Heart right ventricle (tissue), 16 donors: Measurements from ENCODE around the gene ANKRD28. TPM values are rescaled to one million over a fixed set of nuclear protein-coding genes. Genes with fewer than 3 reads are reported as not detected.
"Not testable (repeated sequence)": the region's sequence is repeated elsewhere in the genome, so short reads cannot be mapped to it uniquely, and the experiment has no call there.

Source experiments
- ATAC-seq, 8 donors: fragments of 200-7000 bp; cut with Tn5 transposase; one replicate each; pipeline ENCODE4 v1.9.1; 2020; ENCODE audit warnings: mild to moderate bottlenecking in 8 of 8, moderate library complexity in 8 of 8, moderate number of reproducible peaks in 1 of 8
- DNase-seq, 2 donors: peaks; one replicate each; pipeline ENCODE4 v3.0.0-alpha.2; 2020
- H3K27ac ChIP-seq, 10 donors: fragments of 200-600 bp; sonication (generic) in 2 of 10; one replicate each; pipeline versions ENCODE4 v1.5.0 to v1.8.0; 2020 to 2022; ENCODE audit warnings: mild to moderate bottlenecking in 3 of 10
- H3K27me3 ChIP-seq, 7 donors: fragments of 200-600 bp; one replicate each; pipeline ENCODE4 v1.8.0; 2021 to 2022; ENCODE audit warnings: mild to moderate bottlenecking in 2 of 7
- H3K36me3 ChIP-seq, 9 donors: fragments of 200-600 bp; sonication (generic) in 1 of 9; one replicate each; pipeline versions ENCODE4 v1.5.0 to v1.8.0; 2020 to 2022; ENCODE audit warnings: mild to moderate bottlenecking in 2 of 9
- H3K4me1 ChIP-seq, 9 donors: fragments of 200-600 bp; sonication (generic) in 1 of 9; one replicate each; pipeline versions ENCODE4 v1.5.0 to v1.8.0; 2020 to 2022; ENCODE audit warnings: mild to moderate bottlenecking in 4 of 9
- H3K4me3 ChIP-seq, 10 donors: fragments of 200-600 bp; sonication (generic) in 2 of 10; one replicate each; pipeline versions ENCODE4 v1.5.0 to v1.8.0; 2020 to 2022; ENCODE audit warnings: mild to moderate bottlenecking in 7 of 10, moderate library complexity in 2 of 10
- H3K9me3 ChIP-seq, 11 donors: fragments of 200-600 bp in 10 of 11; sonication (generic) in 2 of 11; one replicate each; pipeline versions ENCODE4 v1.5.0 to v1.8.0; 2013 to 2022; ENCODE audit warnings: mild to moderate bottlenecking in 2 of 11, control low read depth in 1 of 11, moderate library complexity in 1 of 11
- CTCF ChIP-seq, 9 donors: fragments of 200-600 bp; sonication (generic) in 2 of 9; IDR thresholded peaks; one replicate each; pipeline versions ENCODE4 v1.5.0 to v1.8.0; 2021 to 2022; ENCODE audit warnings: antibody characterized with exemption in 9 of 9, mild to moderate bottlenecking in 5 of 9, moderate library complexity in 1 of 9
- WGBS, 2 donors: extraction: QIAGEN DNeasy Blood & Tissue Kit; methylation state at CpG; one replicate each; pipeline ENCODE4 v1.1.7; 2013; ENCODE audit warnings: inconsistent platforms in 1 of 2; 5-methylcytosine and 5-hydroxymethylcytosine counted together
- intact Hi-C, 10 donors: fragments of 100-400 bp; cut with DNase I; formaldehyde crosslinking; loops; one replicate each; pipeline versions ENCODE4 v1.11.1 to v1.14.2; 2022
- polyA plus RNA-seq, 2 donors: library from polyadenylated mRNA; stranded (reverse); fragments of 200-250 nt; gene quantifications; one replicate each; pipeline ENCODE4 v1.2.3, GENCODE V29; 2013
- total RNA-seq, 10 donors: library from RNA; stranded (reverse); fragmentation: NEBNext Ultra II Directional in 3 of 10; extraction: Animal tissue kit (Norgen Biotek cat#: 25700) in 3 of 10; gene quantifications; one replicate each; pipeline versions ENCODE4 v1.2.1 to v1.2.4, GENCODE V29; 2021 to 2023
- donor health status: Arrhythmogenic right ventricular cardiomyopathy.
- donor health status: ischemic (EF 13 %, LVEDD 7.1; RV severe dilation, severe dysfunction).
- donor health status: healthy with polysubstance abuse.
- donor health status: DM: no; HTN: yes; CAD: no.
- donor health status: DM: no; HTN: no; CAD: no.
- donor health status: ischemic (EF 25% LVEDD 6.9; RV normal size, moderate dysfunction).
- donor health status: ischemic (EF 25% LVEDD 5.7; RV mildly dilated, moderate dysfunction).
- donor health status: healthy.
- donor health status: DM: yes; HTN: yes; CAD: no.
- donor health status: Ischemic cardiomyopathy.
- donor health status: ischemic (EF 35%, LVEDD 5.7; RV mildly dilated, moderate dysfunction).
- donor health status: nonischemic (EF 11% LVEDD 7.7; RV severe dilation, severe dysfunction).
- donor health status: DM: yes; HTN: yes; CAD: no.
- donor health status: PGD.
- donor health status: ischemic (EF 29% LVEDD 5.4; RV normal size, mild dysfunction).
- donor health status: nonischemic (EF 23%, LVEDD 6.1; RV moderate dilation, normal function).

ANKRD28 gene
- total and polyA plus RNA-seq, 12 donors = 5.9 to 30.8 (median 27.1) TPM

- no peak overlapping the region for H3K4me3 ChIP-seq
- DNase-seq (no peak), ATAC-seq (no peak)
- peaks cover 0 to 12% (median 0%) of the 10 kb centered on the region in 9 donors for H3K4me1 ChIP-seq
- H3K27me3 ChIP-seq = no peaks in the 10 kb centered on the region
- H3K36me3 ChIP-seq = no peaks in the 10 kb centered on the region
- H3K27ac ChIP-seq = no peak overlapping the region
- peaks cover 0 to 35% (median 12%) of the 10 kb centered on the region in 11 donors for H3K9me3 ChIP-seq
- no peak for TF ChIP-seq CTCF (IDR thresholded peaks at IDR 0.05)
- intact Hi-C loops = no loop called here
- WGBS, 2 donors = 89% methylated on average over 3 of the region's 3 CpGs
Observed at GRCh38 chr3:15844889-15845288, 47.1 kb upstream of the ANKRD28 start.

GRCh38 chr3:15841091-15841973 lies 43.6 kb upstream of the ANKRD28 start:
- WGBS, 2 donors = 96 to 97% methylated on average over 4 of the region's 4 CpGs
- intact Hi-C loops, DNase-seq, H3K36me3 ChIP-seq, H3K27ac ChIP-seq, ATAC-seq, H3K4me3 ChIP-seq, H3K4me1 ChIP-seq, H3K27me3 ChIP-seq: not testable (repeated sequence)
- H3K9me3 ChIP-seq = peaks cover 0 to 32% (median 12%) of the 10 kb centered on the region in 11 donors

GRCh38 chr3:15839568-15839967 lies 41.8 kb upstream of the ANKRD28 start:
- Histone ChIP-seq H3K27ac (no peak overlapping the region), H3K4me1 (no peaks in the 10 kb centered on the region), H3K4me3 (no peak overlapping the region), H3K36me3 (no peaks in the 10 kb centered on the region), H3K27me3 (no peaks in the 10 kb centered on the region), H3K9me3 (peaks cover 0 to 32% (median 12%) of the 10 kb centered on the region in 11 donors)
- WGBS, 2 donors = 96 to 100% methylated on average over 2 of the region's 2 CpGs
- intact Hi-C loops = no loop called here
- DNase-seq (no peak), ATAC-seq (no peak)
- TF ChIP-seq CTCF (IDR thresholded peaks at IDR 0.05) = no peak

GRCh38 chr3:15831927-15832326 lies 34.1 kb upstream of the ANKRD28 start:
- WGBS, 2 donors = 65 to 77% methylated on average over 1 of the region's 1 CpG
- no peaks in the 10 kb centered on the region for H3K9me3 ChIP-seq
- no peak overlapping the region for H3K4me3 ChIP-seq
- ATAC-seq (no peak), DNase-seq (no peak)
- H3K27me3 ChIP-seq = no peaks in the 10 kb centered on the region
- no peaks in the 10 kb centered on the region for H3K36me3 ChIP-seq
- no peak for TF ChIP-seq CTCF (IDR thresholded peaks at IDR 0.05)
- no peaks in the 10 kb centered on the region for H3K4me1 ChIP-seq
- H3K27ac ChIP-seq = no peak overlapping the region
- intact Hi-C loops = loop anchor here in 1 of 10 donors (5.0 kb wide), 1 partner anchor 405 kb away; no protein-coding TSS in a partner anchor

GRCh38 chr3:15825016-15825415 lies 27.2 kb upstream of the ANKRD28 start:
- WGBS, 2 donors = 73 to 81% methylated on average over 4 of the region's 4 CpGs
- ATAC-seq = no peak
- Histone ChIP-seq H3K9me3 (peaks cover 0 to 5% (median 0%) of the 10 kb centered on the region in 11 donors), H3K27me3 (no peaks in the 10 kb centered on the region), H3K4me3 (no peak overlapping the region), H3K4me1 (peaks cover 0 to 15% (median 8%) of the 10 kb centered on the region in 9 donors), H3K27ac (no peak overlapping the region), H3K36me3 (no peaks in the 10 kb centered on the region)
- no peak for DNase-seq
- no peak for TF ChIP-seq CTCF (IDR thresholded peaks at IDR 0.05)
- intact Hi-C loops = loop anchor here in 4 of 10 donors (10.0 kb wide), 3 partner anchors 200 to 360 kb away; no protein-coding TSS in a partner anchor
